Fibroblast of lung (primary cell): Measurements from ENCODE around the gene GNAT3.

Experiments
- CTCF ChIP-seq, 2 donors: IDR thresholded peaks in 1 of 2; conservative IDR thresholded peaks in 1 of 2; 1 replicate in 1 of 2; 2 replicates in 1 of 2; pipeline ENCODE4 v1.5.1; 2011 to 2012; ENCODE audit warnings: low read length in 2 of 2, control low read depth in 1 of 2, inconsistent platforms in 1 of 2, low read depth in 1 of 2, mild to moderate bottlenecking in 1 of 2
- EZH2 ChIP-seq: IDR thresholded peaks from 2 replicates; pipeline ENCODE4 v1.5.1; 2012; ENCODE audit warnings: low read length, control low read depth, mild to moderate bottlenecking; ENCODE audit errors: missing control alignments

- TF ChIP-seq EZH2 (no peak), CTCF (conservative IDR thresholded peaks at IDR 0.05 in 1 of 2, IDR thresholded peaks at IDR 0.05 in 1 of 2; ENCODE audit: low read depth in 1 of 2, low read length in 2 of 2) (no peak)
Measured at GRCh38 chr7:80467069-80467468, 44.8 kb downstream of the GNAT3 start.
